BJ (cell line): Measurements from ENCODE around the gene TSHR. TPM values are rescaled to one million over a fixed set of nuclear protein-coding genes. Genes with fewer than 3 reads are reported as not detected.
A peak's percentile ranks its signal among the peaks of the same experiment; 100 is the strongest.

ENCODE experiments used
- CTCF ChIA-PET: fragments of 350-600 bp; formaldehyde crosslinking; extraction: SDS; loops from one replicate; lab custom pipeline; 2021; ENCODE audit warnings: antibody characterized with exemption, inconsistent platforms; lab: Yijun Ruan, JAX
- POLR2A ChIA-PET: fragments of 300-600 bp; sonication (Branson Sonifier 250); formaldehyde crosslinking; extraction: SDS; loops from one replicate; lab custom pipeline; 2021; ENCODE audit warnings: antibody characterized with exemption; lab: Charles Lee
- DNase-seq: peaks from one replicate; pipeline ENCODE4 v3.0.0-alpha.2; 2011; ENCODE audit warnings: low read depth
- H3K27me3 ChIP-seq: 2 replicates; pipeline ENCODE4 v1.6.0; 2011; ENCODE audit warnings: low read length; ENCODE audit not compliant: control insufficient read depth, insufficient read depth
- H3K36me3 ChIP-seq: 2 replicates; pipeline ENCODE4 v1.5.1; 2011; ENCODE audit warnings: low read length; ENCODE audit not compliant: control insufficient read depth, insufficient read depth
- H3K4me3 ChIP-seq: 2 replicates; pipeline ENCODE4 v1.5.1; 2011; ENCODE audit warnings: low read depth, mild to moderate bottlenecking, control low read depth, low read length
- CTCF ChIP-seq: IDR thresholded peaks from 2 replicates; pipeline ENCODE4 v1.5.1; 2011; ENCODE audit warnings: low read depth, mild to moderate bottlenecking, control low read depth, inconsistent platforms, low read length, moderate library complexity; ENCODE audit not compliant: insufficient read depth
- polyA plus RNA-seq: library from polyadenylated mRNA; depleted of rRNA; stranded (reverse); fragments of >200 nt; gene quantifications from 2 replicates; pipeline ENCODE4 v1.2.3, GENCODE V29; 2011

The TSHR gene
- polyA plus RNA-seq, 1 experiment: not detected

- DNase-seq: peak; percentile 17
- Histone ChIP-seq H3K4me3 (no peak overlapping the region), H3K27me3 (0 out of 2 replicates have a peak, but pooled peaks cover 5% of the 10 kb centered on the region), H3K36me3 (no peaks in the 10 kb centered on the region)
- TF ChIP-seq CTCF: peak; percentile 95
- ChIA-PET POLR2A (no interaction called here), CTCF (interaction anchor here (0.6 to 7.6 kb wide), 17 partner anchors 9 to 931 kb away, joined by 3 to 83 read pairs (median 6); partner anchors contain the start of genes CEP128 and TSHR)
Observed at GRCh38 chr14:80987235-80988032, 32.0 kb downstream of the TSHR start.

- Histone ChIP-seq H3K27me3 (0 out of 2 replicates have a peak, but pooled peaks cover 5% of the 10 kb centered on the region), H3K4me3 (no peak overlapping the region), H3K36me3 (no peaks in the 10 kb centered on the region)
- DNase-seq: no peak
- ChIA-PET POLR2A (no interaction called here), CTCF (interaction anchor here (0.6 to 7.6 kb wide), 9 partner anchors 9 to 932 kb away, joined by 3 to 83 read pairs (median 15); partner anchors contain the start of gene TSHR)
- TF ChIP-seq CTCF: no peak
Observed at GRCh38 chr14:80988192-80988591, 32.8 kb downstream of the TSHR start.

GRCh38 chr14:80988735-80989429 is 33.5 kb downstream of the TSHR start:
- DNase-seq: no peak
- no peak for TF ChIP-seq CTCF
- CTCF ChIA-PET: interaction anchor here (1.7 to 7.6 kb wide), 8 partner anchors 8 to 933 kb away, joined by 5 to 83 read pairs (median 15); partner anchors contain the start of gene TSHR
- H3K4me3 ChIP-seq: no peak overlapping the region
- 0 out of 2 replicates have a peak, but pooled peaks cover 5% of the 10 kb centered on the region for H3K27me3 ChIP-seq
- POLR2A ChIA-PET: interaction anchor here (0.6 kb wide), 1 partner anchor 232 kb away, joined by 3 read pairs; the partner anchor contains the start of gene GTF2A1
- no peaks in the 10 kb centered on the region for H3K36me3 ChIP-seq

- DNase-seq: no peak
- POLR2A ChIA-PET: no interaction called here
- CTCF ChIA-PET: interaction anchor here (0.5 to 1.1 kb wide), 2 partner anchors 37 to 1410 kb away, joined by 3 to 4 read pairs; partner anchors contain the start of gene TSHR
- Histone ChIP-seq H3K36me3 (no peaks in the 10 kb centered on the region), H3K4me3 (no peak overlapping the region), H3K27me3 (0 out of 2 replicates have a peak, but pooled peaks cover 5% of the 10 kb centered on the region)
- no peak for TF ChIP-seq CTCF
Observed at GRCh38 chr14:80992580-80992979, 37.2 kb downstream of the TSHR start.
